Measurements from ENCODE around the gene SPRED1. TPM values are rescaled to one million over a fixed set of nuclear protein-coding genes. Genes with fewer than 3 reads are reported as not detected.

SPRED1 gene
- total and polyA plus RNA-seq, 10 of the 15 experiments (the other 5 are each of a cell fraction or from before 2014, with no cell fraction given): 0.08 to 2.6 (median 0.22) TPM

DNA sequence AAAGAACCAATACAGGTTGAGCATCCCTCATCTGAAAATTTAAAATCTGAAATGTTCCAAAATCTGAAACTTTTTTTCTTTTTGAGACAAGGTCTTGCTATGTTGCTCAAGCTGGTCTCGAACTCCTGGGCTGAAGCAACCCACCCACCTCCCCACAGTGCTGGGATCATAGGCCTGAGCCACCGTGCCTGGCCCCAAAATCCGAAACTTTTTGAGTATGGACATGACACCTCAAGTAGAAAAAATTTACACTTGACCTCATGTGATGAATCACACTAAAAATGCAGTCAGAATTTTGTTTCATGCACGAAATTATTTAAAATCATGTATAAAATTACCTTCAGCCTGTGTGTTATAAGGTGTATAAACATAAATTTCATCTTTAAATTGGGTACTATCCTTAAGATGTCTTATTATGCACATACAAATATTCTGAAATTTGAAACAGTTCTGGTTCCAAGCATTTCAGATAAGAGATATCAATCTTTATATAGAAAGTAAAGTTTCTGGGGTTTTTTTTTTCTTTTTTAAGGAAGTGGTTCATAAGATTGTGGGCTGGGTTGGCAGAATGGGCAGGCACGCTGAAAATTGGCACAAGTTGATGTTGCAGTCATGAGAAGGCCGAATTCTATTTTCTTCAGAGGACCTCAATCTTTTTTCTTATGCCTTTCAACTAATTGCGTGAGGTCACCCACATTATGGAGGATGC is 72.5 kb downstream of the SPRED1 start:
- DNase-seq (ENCODE audit: low read depth, low spot score) (no peak), ATAC-seq (no peak), FAIRE-seq (no peak)
- H3K9ac ChIP-seq (ENCODE audit: control insufficient read depth, insufficient read depth, low read length): no peak overlapping the region
- H3K36me3 ChIP-seq (ENCODE audit: control insufficient read depth in 2 of 2, insufficient read depth in 2 of 2, low read length in 1 of 2): no peaks in the 10 kb centered on the region
- CTCF ChIA-PET: interaction anchor here (0.9 kb wide), 1 partner anchor 331 kb away, joined by 3 read pairs; no protein-coding TSS in a partner anchor
- WGBS (ENCODE audit: insufficient coverage, insufficient replicate concordance, low lambda C conversion rate, missing lambda C conversion rate): 7% methylated on average over 7 of the region's 7 CpGs
- H3K4me2 ChIP-seq (ENCODE audit: control insufficient read depth, insufficient read depth): no peak overlapping the region
- no peaks in the 10 kb centered on the region for H4K20me1 ChIP-seq (ENCODE audit: control insufficient read depth, insufficient read depth)
- H3K27me3 ChIP-seq (replicated peaks in 1 of 2; ENCODE audit: control insufficient read depth in 2 of 2, insufficient read depth in 2 of 2, low read length in 1 of 2): no peaks in the 10 kb centered on the region
- H3K4me3 ChIP-seq: no peak overlapping the region
- RAD21 ChIA-PET (ENCODE audit: unreplicated experiment): interaction anchor here (1.2 kb wide), 1 partner anchor 329 kb away, joined by 3 read pairs; no protein-coding TSS in a partner anchor
- intact Hi-C loops (cut with micrococcal nuclease; ENCODE audit: unreplicated experiment) (no loop called here), in situ Hi-C loops (cut with MboI) (no loop called here)
- H3K9me3 ChIP-seq (replicated peaks; ENCODE audit: control insufficient read depth, insufficient read depth, low read length): no peaks in the 10 kb centered on the region
- H2AFZ ChIP-seq (ENCODE audit: control insufficient read depth, low read depth, low read length): no peak overlapping the region
- BruUV-seq (replicated peaks): no TSS peak
- H3K79me2 ChIP-seq (ENCODE audit: control insufficient read depth, insufficient read depth, low read length): no peaks in the 10 kb centered on the region
- H3K27ac ChIP-seq (ENCODE audit: control insufficient read depth, insufficient read depth): no peak overlapping the region
- no peaks in the 10 kb centered on the region for H3K4me1 ChIP-seq (ENCODE audit: control insufficient read depth, insufficient read depth, low read length)
- SMC1A ChIA-PET (ENCODE audit: uncharacterized antibody, unreplicated experiment): interaction anchor here (1.1 to 1.6 kb wide), 2 partner anchors 18 to 240 kb away, joined by 3 to 5 read pairs; no protein-coding TSS in a partner anchor
- POLR2A ChIA-PET: no interaction called here
- TF ChIP-seq, protein P1, sequence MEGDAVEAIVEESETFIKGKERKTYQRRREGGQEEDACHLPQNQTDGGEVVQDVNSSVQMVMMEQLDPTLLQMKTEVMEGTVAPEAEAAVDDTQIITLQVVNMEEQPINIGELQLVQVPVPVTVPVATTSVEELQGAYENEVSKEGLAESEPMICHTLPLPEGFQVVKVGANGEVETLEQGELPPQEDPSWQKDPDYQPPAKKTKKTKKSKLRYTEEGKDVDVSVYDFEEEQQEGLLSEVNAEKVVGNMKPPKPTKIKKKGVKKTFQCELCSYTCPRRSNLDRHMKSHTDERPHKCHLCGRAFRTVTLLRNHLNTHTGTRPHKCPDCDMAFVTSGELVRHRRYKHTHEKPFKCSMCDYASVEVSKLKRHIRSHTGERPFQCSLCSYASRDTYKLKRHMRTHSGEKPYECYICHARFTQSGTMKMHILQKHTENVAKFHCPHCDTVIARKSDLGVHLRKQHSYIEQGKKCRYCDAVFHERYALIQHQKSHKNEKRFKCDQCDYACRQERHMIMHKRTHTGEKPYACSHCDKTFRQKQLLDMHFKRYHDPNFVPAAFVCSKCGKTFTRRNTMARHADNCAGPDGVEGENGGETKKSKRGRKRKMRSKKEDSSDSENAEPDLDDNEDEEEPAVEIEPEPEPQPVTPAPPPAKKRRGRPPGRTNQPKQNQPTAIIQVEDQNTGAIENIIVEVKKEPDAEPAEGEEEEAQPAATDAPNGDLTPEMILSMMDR (IDR thresholded peaks at IDR 0.05 in 2 of 3, conservative IDR thresholded peaks at IDR 0.05 in 1 of 3; ENCODE audit: control insufficient read depth in 2 of 3, extremely low read depth in 1 of 3, insufficient read depth in 1 of 3, low read depth in 3 of 3, low read length in 3 of 3): no peak
- no peak for TF ChIP-seq NFXL1 (IDR thresholded peaks at IDR 0.05; ENCODE audit: borderline replicate concordance)
- TF ChIP-seq NFYA (IDR thresholded peaks at IDR 0.05; ENCODE audit: borderline replicate concordance, low read depth, low read length): no peak
- TF ChIP-seq CHD4 (IDR thresholded peaks at IDR 0.05): no peak
- no peak for TF ChIP-seq CHD2 (IDR thresholded peaks at IDR 0.05; ENCODE audit: borderline replicate concordance, low read depth, low read length)
- TF ChIP-seq NR2F1 (conservative IDR thresholded peaks at IDR 0.05): no peak
- no peak for TF ChIP-seq ESRRA (IDR thresholded peaks at IDR 0.05; ENCODE audit: low read length)
- TF ChIP-seq, protein P2, sequence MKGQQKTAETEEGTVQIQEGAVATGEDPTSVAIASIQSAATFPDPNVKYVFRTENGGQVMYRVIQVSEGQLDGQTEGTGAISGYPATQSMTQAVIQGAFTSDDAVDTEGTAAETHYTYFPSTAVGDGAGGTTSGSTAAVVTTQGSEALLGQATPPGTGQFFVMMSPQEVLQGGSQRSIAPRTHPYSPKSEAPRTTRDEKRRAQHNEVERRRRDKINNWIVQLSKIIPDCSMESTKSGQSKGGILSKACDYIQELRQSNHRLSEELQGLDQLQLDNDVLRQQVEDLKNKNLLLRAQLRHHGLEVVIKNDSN (IDR thresholded peaks at IDR 0.05; ENCODE audit: borderline replicate concordance, extremely low read length, insufficient read depth, low read depth, low read length): no peak
- TF ChIP-seq, protein P3, sequence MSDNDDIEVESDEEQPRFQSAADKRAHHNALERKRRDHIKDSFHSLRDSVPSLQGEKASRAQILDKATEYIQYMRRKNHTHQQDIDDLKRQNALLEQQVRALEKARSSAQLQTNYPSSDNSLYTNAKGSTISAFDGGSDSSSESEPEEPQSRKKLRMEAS (IDR thresholded peaks at IDR 0.05; ENCODE audit: low read depth, low read length): no peak
- no peak for TF ChIP-seq FOS (IDR thresholded peaks at IDR 0.05; ENCODE audit: borderline replicate concordance, extremely low read depth, insufficient read length)
- TF ChIP-seq, protein P4, sequence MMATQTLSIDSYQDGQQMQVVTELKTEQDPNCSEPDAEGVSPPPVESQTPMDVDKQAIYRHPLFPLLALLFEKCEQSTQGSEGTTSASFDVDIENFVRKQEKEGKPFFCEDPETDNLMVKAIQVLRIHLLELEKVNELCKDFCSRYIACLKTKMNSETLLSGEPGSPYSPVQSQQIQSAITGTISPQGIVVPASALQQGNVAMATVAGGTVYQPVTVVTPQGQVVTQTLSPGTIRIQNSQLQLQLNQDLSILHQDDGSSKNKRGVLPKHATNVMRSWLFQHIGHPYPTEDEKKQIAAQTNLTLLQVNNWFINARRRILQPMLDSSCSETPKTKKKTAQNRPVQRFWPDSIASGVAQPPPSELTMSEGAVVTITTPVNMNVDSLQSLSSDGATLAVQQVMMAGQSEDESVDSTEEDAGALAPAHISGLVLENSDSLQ (IDR thresholded peaks at IDR 0.05): no peak
- no peak for TF ChIP-seq TARDBP (IDR thresholded peaks at IDR 0.05; ENCODE audit: borderline replicate concordance)
- TF ChIP-seq, protein P5, sequence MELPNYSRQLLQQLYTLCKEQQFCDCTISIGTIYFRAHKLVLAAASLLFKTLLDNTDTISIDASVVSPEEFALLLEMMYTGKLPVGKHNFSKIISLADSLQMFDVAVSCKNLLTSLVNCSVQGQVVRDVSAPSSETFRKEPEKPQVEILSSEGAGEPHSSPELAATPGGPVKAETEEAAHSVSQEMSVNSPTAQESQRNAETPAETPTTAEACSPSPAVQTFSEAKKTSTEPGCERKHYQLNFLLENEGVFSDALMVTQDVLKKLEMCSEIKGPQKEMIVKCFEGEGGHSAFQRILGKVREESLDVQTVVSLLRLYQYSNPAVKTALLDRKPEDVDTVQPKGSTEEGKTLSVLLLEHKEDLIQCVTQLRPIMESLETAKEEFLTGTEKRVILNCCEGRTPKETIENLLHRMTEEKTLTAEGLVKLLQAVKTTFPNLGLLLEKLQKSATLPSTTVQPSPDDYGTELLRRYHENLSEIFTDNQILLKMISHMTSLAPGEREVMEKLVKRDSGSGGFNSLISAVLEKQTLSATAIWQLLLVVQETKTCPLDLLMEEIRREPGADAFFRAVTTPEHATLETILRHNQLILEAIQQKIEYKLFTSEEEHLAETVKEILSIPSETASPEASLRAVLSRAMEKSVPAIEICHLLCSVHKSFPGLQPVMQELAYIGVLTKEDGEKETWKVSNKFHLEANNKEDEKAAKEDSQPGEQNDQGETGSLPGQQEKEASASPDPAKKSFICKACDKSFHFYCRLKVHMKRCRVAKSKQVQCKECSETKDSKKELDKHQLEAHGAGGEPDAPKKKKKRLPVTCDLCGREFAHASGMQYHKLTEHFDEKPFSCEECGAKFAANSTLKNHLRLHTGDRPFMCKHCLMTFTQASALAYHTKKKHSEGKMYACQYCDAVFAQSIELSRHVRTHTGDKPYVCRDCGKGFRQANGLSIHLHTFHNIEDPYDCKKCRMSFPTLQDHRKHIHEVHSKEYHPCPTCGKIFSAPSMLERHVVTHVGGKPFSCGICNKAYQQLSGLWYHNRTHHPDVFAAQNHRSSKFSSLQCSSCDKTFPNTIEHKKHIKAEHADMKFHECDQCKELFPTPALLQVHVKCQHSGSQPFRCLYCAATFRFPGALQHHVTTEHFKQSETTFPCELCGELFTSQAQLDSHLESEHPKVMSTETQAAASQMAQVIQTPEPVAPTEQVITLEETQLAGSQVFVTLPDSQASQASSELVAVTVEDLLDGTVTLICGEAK (IDR thresholded peaks at IDR 0.05; ENCODE audit: borderline replicate concordance): no peak
- TF ChIP-seq NFYB (IDR thresholded peaks at IDR 0.05; ENCODE audit: insufficient read depth, low read depth, low read length): no peak
- TF ChIP-seq RB1 (IDR thresholded peaks at IDR 0.05; ENCODE audit: borderline replicate concordance): no peak
